OCI-LY3 (cell line): ENCODE data around the gene CST4.

Experiments
- H2AFZ ChIP-seq: fragments of 200-600, 300-600 bp; shearing (Covaris generic); 2 replicates; pipeline ENCODE4 v1.6.0; 2014; ENCODE audit warnings: antibody characterized with exemption, low read depth, low read length
- H3K27ac ChIP-seq: fragments of 200-600, 300-600 bp; sonication (generic); 2 replicates; pipeline ENCODE4 v1.5.1; 2014; ENCODE audit warnings: mild to moderate bottlenecking, low read length, moderate library complexity, mixed read lengths
- H3K27me3 ChIP-seq: fragments of 200-600, 300-600 bp; sonication (generic); 2 replicates; pipeline ENCODE4 v1.6.1; 2014; ENCODE audit warnings: low read depth, low read length, mixed read lengths
- H3K36me3 ChIP-seq: fragments of 200-600, 300-600 bp; sonication (generic); replicated peaks from 2 replicates; pipeline ENCODE3; 2014; ENCODE audit warnings: low read depth, low read length, mixed read lengths
- H3K4me1 ChIP-seq: fragments of 300-600, 200-600 bp; sonication (generic); 2 replicates; pipeline ENCODE4 v1.6.1; 2014; ENCODE audit warnings: low read length, mixed read lengths
- H3K4me2 ChIP-seq: fragments of 200-600, 300-600 bp; sonication (generic); 2 replicates; pipeline ENCODE4 v1.6.1; 2014; ENCODE audit warnings: low read length, mixed read lengths
- H3K4me3 ChIP-seq: fragments of 300-600, 200-600 bp; sonication (generic); 2 replicates; pipeline ENCODE4 v1.5.1; 2014; ENCODE audit warnings: antibody characterized with exemption, mild to moderate bottlenecking, low read length, moderate library complexity
- H3K79me2 ChIP-seq: fragments of 300-600, 200-600 bp; shearing (Covaris generic); 2 replicates; pipeline ENCODE4 v1.6.1; 2014; ENCODE audit warnings: mild to moderate bottlenecking, low read length, mixed read lengths
- H3K9ac ChIP-seq: fragments of 300-600, 200-600 bp; shearing (Covaris generic); 2 replicates; pipeline ENCODE4 v1.6.0; 2014; ENCODE audit warnings: mild to moderate bottlenecking, low read length, moderate library complexity
- H3K9me3 ChIP-seq: fragments of 200-600, 300-600 bp; shearing (Covaris generic); 2 replicates; pipeline ENCODE4 v1.6.1; 2014; ENCODE audit warnings: low read length, mixed read lengths; ENCODE audit not compliant: insufficient read depth
- H4K20me1 ChIP-seq: fragments of 200-600, 300-600 bp; sonication (generic); 2 replicates; pipeline ENCODE4 v1.6.1; 2016; ENCODE audit warnings: low read length, mixed read lengths; ENCODE audit not compliant: insufficient read depth
- CTCF ChIP-seq: fragments of 200-600, 300-600 bp; sonication (generic); IDR thresholded peaks from 2 replicates; pipeline ENCODE4 v1.5.1; 2014; ENCODE audit warnings: antibody characterized with exemption, low read length, low read depth
- EZH2phosphoT487 ChIP-seq: fragments of 200-600 bp; shearing (Covaris generic); IDR thresholded peaks from 2 replicates; pipeline ENCODE4 v1.6.1; 2018; ENCODE audit warnings: antibody characterized with exemption, mixed run types, low read depth

Gene CST4

GRCh38 chr20:23679133-23680092, 9.4 kb downstream of the CST4 start:
- Histone ChIP-seq H4K20me1 (no peaks in the 10 kb centered on the region), H3K27me3 (peaks cover 32% of the 10 kb centered on the region), H3K4me2 (no peak overlapping the region), H3K4me3 (no peak overlapping the region), H3K4me1 (no peaks in the 10 kb centered on the region), H3K27ac (no peak overlapping the region), H3K9ac (no peak overlapping the region), H3K79me2 (no peaks in the 10 kb centered on the region), H3K36me3 (no peaks in the 10 kb centered on the region), H2AFZ (no peak overlapping the region), H3K9me3 (no peaks in the 10 kb centered on the region)
- TF ChIP-seq EZH2phosphoT487 (no peak), CTCF (no peak)

- Histone ChIP-seq H3K36me3 (no peaks in the 10 kb centered on the region), H3K9ac (no peak overlapping the region), H3K4me1 (no peaks in the 10 kb centered on the region), H2AFZ (no peak overlapping the region), H3K27me3 (peaks cover 20% of the 10 kb centered on the region), H3K27ac (no peak overlapping the region), H3K4me3 (no peak overlapping the region), H4K20me1 (no peaks in the 10 kb centered on the region), H3K4me2 (no peak overlapping the region), H3K9me3 (no peaks in the 10 kb centered on the region), H3K79me2 (no peaks in the 10 kb centered on the region)
- TF ChIP-seq CTCF (no peak), EZH2phosphoT487 (no peak)
Observed at GRCh38 chr20:23673209-23673608, 15.6 kb downstream of the CST4 start.

- H3K79me2 ChIP-seq: no peaks in the 10 kb centered on the region
- H3K27me3 ChIP-seq: peaks cover 20% of the 10 kb centered on the region
- no peak overlapping the region for H3K27ac ChIP-seq
- H3K4me3 ChIP-seq: no peak overlapping the region
- TF ChIP-seq EZH2phosphoT487 (no peak), CTCF (no peak)
- no peaks in the 10 kb centered on the region for H3K36me3 ChIP-seq
- no peak overlapping the region for H3K9ac ChIP-seq
- no peaks in the 10 kb centered on the region for H3K9me3 ChIP-seq
- no peaks in the 10 kb centered on the region for H3K4me1 ChIP-seq
- no peak overlapping the region for H2AFZ ChIP-seq
- no peaks in the 10 kb centered on the region for H4K20me1 ChIP-seq
- no peak overlapping the region for H3K4me2 ChIP-seq
Observed at GRCh38 chr20:23672158-23672557, 16.7 kb downstream of the CST4 start.

DNA sequence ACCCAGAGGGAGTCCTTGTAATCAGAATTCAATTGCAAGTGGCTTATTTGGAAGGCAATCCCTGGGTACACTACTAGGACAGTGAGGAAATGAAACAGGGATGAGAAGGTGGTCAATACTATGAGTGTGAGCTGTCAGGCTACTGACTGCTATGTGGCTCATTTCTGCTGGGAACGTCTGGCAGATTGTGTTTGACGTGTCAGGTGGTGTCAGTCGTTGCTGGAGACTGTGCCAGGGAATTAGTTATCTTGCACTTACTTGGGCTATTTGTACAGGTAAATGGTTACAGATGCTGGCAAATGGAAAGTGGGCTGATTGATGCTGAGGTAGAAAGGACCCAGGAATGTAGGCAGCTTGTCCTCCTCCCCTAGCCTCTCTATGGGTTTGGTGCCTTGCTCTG, 17.4 kb downstream of the CST4 start:
- H3K27ac ChIP-seq: no peak overlapping the region
- peaks cover 17% of the 10 kb centered on the region for H3K27me3 ChIP-seq
- no peak overlapping the region for H3K4me2 ChIP-seq
- H3K4me1 ChIP-seq: no peaks in the 10 kb centered on the region
- no peaks in the 10 kb centered on the region for H3K36me3 ChIP-seq
- no peaks in the 10 kb centered on the region for H3K79me2 ChIP-seq
- no peak overlapping the region for H3K9ac ChIP-seq
- no peak overlapping the region for H3K4me3 ChIP-seq
- TF ChIP-seq EZH2phosphoT487: no peak
- TF ChIP-seq CTCF: no peak
- H4K20me1 ChIP-seq: no peaks in the 10 kb centered on the region
- H2AFZ ChIP-seq: no peak overlapping the region
- H3K9me3 ChIP-seq: no peaks in the 10 kb centered on the region
